ENCODE results near the gene CAMK2B. TPM values are rescaled to one million over a fixed set of nuclear protein-coding genes. Genes with fewer than 3 reads are reported as not detected.

CAMK2B gene
- total RNA-seq = not detected in 2 replicates

DNA sequence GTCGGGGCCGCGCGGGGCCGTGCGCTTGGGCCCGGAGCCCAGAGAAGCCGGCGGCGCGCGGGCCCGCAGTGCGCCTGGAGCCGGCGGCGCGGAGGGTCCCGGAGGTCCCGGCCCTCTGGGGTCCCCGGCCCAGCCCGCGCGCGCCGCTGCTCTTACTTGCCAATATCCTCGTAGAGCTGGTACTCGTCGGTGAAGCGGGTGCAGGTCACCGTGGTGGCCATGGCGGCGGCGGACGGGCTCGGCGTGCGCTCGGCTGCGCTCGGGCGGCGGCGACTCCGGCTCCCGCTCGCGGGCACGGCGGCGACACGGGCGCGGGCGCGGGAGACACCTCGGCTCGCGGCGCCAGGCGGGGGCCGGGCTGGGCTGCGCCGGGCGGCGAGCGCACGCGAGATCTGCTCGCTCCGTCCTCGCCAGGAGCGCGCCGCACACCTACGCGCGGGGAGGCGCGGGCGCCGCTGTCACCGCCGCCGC lies at the start of gene CAMK2B:
Gene CAMK2B, minus strand, starts transcription at position 394 of the 471 bp plus-strand sequence. Its CDS starts 173 bp downstream, at position 221.

DNA sequence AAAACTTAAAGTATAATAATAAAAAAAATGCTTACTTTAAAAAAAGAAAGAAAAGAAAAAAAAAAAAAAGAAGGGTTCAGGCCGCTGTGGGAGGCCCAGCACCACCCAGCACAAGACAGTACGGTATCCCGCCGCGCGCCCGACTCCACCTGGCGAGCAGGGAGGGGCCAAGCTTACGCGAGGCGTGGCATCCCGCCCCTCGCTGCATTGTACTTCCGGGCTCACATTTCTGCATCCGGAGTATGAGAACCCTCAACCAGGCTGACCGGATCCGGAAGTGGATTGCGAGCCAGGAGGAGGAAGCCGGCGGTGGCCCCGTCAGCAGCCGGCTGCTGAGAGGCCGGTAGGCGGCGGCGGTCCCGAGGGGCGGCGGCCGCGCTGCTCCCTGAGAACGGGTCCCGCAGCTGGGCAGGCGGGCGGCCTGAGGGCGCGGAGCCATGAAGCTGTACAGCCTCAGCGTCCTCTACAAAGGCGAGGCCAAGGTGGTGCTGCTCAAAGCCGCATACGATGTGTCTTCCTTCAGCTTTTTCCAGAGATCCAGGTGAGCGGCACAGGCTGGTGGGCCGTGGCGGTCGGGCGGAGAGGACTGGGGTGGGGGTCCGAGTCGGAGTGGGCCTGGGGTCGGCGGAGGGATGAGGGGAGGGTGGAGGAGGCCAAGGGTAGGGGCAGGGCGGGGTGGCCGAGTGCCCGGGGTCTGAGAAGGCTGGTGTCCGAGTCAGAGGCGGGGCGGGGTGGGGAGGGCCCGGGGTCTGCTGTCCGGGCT lies 124.5 kb downstream of the CAMK2B start, which contains the start of gene YKT6:
Gene YKT6, plus strand, starts transcription at position 280 of the 763 bp plus-strand sequence. Its CDS starts 158 bp downstream, at position 438.

DNA sequence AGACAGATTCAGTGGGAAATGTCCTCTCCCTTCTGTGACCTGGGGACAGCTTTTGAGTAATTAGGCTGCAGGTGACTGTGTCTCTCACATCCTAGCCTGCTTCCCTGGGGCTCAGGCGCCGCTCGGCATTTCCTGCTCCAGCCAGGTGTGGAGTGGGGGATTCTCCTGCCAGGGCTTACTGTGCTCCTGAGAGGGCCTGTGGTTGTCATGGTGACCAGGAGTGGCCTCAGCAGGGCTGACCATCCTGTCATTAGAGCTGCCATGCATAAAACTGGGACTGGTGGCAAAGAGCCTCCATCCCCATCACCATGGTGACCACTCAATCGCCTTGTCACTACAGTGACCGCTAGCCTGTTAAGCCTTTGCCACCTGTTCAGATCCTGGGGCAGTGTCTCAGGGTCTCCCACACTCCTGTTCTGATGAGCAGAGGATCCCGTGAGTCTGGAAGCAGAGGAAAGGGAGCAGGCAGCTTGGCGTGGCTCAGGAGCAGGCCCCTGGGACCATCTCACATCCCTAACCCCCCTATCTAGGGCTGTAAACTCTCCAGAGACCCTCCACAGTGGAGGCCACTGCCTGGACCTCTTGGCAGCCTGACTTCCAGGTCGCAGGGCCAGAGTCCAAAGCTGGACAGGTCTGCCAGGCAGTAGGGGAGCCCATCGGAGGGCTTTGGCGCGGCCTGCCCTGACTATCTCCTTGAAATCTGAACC lies 136.0 kb downstream of the CAMK2B start, which contains the start of gene GCK:
Gene GCK, minus strand, starts transcription at position 154 of the 707 bp plus-strand sequence. CDS start 486 bp downstream, outside the sequence.

Other genes starting within 250 kb of the CAMK2B start
- gene POLM, start 243.1 kb downstream of the CAMK2B start, total RNA-seq = 14.2 and 24.2 TPM in 2 replicates
- 90.4 and 91.4 TPM in 2 replicates for gene AEBP1, start 221.2 kb downstream of the CAMK2B start, total RNA-seq
- 118 and 130 TPM in 2 replicates for gene POLD2, start 202.0 kb downstream of the CAMK2B start, total RNA-seq
- not detected in 2 replicates for gene MYL7, start 184.3 kb downstream of the CAMK2B start, total RNA-seq
- gene GCK, start 136.2 kb downstream of the CAMK2B start, total RNA-seq = 1.2 and 2.7 TPM in 2 replicates
- 129 and 150 TPM in 2 replicates for gene YKT6, start 124.6 kb downstream of the CAMK2B start, total RNA-seq
- gene NUDCD3, start 165.1 kb upstream of the CAMK2B start, total RNA-seq = 34.7 and 61.1 TPM in 2 replicates
- gene NPC1L1, start 215.7 kb upstream of the CAMK2B start, total RNA-seq = not detected in 2 replicates
- gene DDX56, start 248.3 kb upstream of the CAMK2B start, total RNA-seq = 62.3 and 67.3 TPM in 2 replicates